Trophoblast cell (in vitro differentiated cells and primary cell): ENCODE measurements around the gene RRP9.

Experiments used
- DNase-seq, 2 donors: peaks; one replicate each; pipeline ENCODE4 v3.0.0-alpha.2; 2016
- H2AFZ ChIP-seq: 2 replicates; pipeline ENCODE4 v1.6.1; 2013; ENCODE audit warnings: low read length, moderate library complexity, mild to moderate bottlenecking; ENCODE audit not compliant: insufficient read depth, poor library complexity
- H2AK5ac ChIP-seq: 2 replicates; pipeline ENCODE4 v1.6.1; 2013; ENCODE audit warnings: mild to moderate bottlenecking, low read length
- H2BK120ac ChIP-seq: 2 replicates; pipeline ENCODE4 v1.6.1; 2013; ENCODE audit warnings: low read length, mild to moderate bottlenecking, moderate library complexity; ENCODE audit not compliant: insufficient read depth, poor library complexity
- H2BK12ac ChIP-seq: 2 replicates; pipeline ENCODE4 v1.6.1; 2013; ENCODE audit warnings: mild to moderate bottlenecking, low read length, moderate library complexity
- H2BK5ac ChIP-seq: 2 replicates; pipeline ENCODE4 v1.6.1; 2013; ENCODE audit warnings: low read length, low read depth, moderate library complexity, mild to moderate bottlenecking; ENCODE audit not compliant: poor library complexity
- H3K14ac ChIP-seq: 2 replicates; pipeline ENCODE4 v1.6.1; 2013; ENCODE audit warnings: mild to moderate bottlenecking, low read length
- H3K18ac ChIP-seq: 2 replicates; pipeline ENCODE4 v1.6.1; 2013; ENCODE audit warnings: mild to moderate bottlenecking, low read length
- H3K23ac ChIP-seq: 2 replicates; pipeline ENCODE4 v1.6.1; 2013; ENCODE audit warnings: low read length
- H3K27ac ChIP-seq: 2 replicates; pipeline ENCODE4 v1.5.1; 2013; ENCODE audit warnings: low read depth, mild to moderate bottlenecking, inconsistent platforms, low read length, moderate library complexity
- H3K27me3 ChIP-seq: 2 replicates; pipeline ENCODE4 v1.6.1; 2013; ENCODE audit warnings: inconsistent platforms, mild to moderate bottlenecking, low read length, moderate library complexity; ENCODE audit not compliant: insufficient read depth
- H3K36me3 ChIP-seq, 2 experiments: 1 replicate in 1 of 2; 2 replicates in 1 of 2; pipeline ENCODE4 v1.6.1; 2013; ENCODE audit warnings: low read length in 2 of 2, mild to moderate bottlenecking in 2 of 2, moderate library complexity in 1 of 2; ENCODE audit not compliant: insufficient read depth in 2 of 2, control insufficient read depth in 1 of 2
- H3K4ac ChIP-seq: 2 replicates; pipeline ENCODE4 v1.6.1; 2013; ENCODE audit warnings: low read depth, mild to moderate bottlenecking, low read length, moderate library complexity
- H3K4me1 ChIP-seq, 2 experiments: 1 replicate in 1 of 2; 2 replicates in 1 of 2; pipeline ENCODE4 v1.6.1; 2013; ENCODE audit warnings: low read length in 2 of 2, mild to moderate bottlenecking in 2 of 2, moderate library complexity in 1 of 2; ENCODE audit not compliant: insufficient read depth in 2 of 2, control insufficient read depth in 1 of 2
- H3K4me2 ChIP-seq: 2 replicates; pipeline ENCODE4 v1.6.1; 2013; ENCODE audit warnings: inconsistent platforms, mild to moderate bottlenecking, low read length, moderate library complexity
- H3K4me3 ChIP-seq: 2 replicates; pipeline ENCODE4 v1.5.1; 2013; ENCODE audit warnings: mild to moderate bottlenecking, low read depth, low read length, inconsistent platforms
- H3K79me1 ChIP-seq: one replicate; pipeline ENCODE4 v1.6.1; 2013; ENCODE audit warnings: low read length
- H3K79me2 ChIP-seq: 2 replicates; pipeline ENCODE4 v1.6.1; 2013; ENCODE audit warnings: low read length, mild to moderate bottlenecking; ENCODE audit not compliant: control insufficient read depth, insufficient read depth, poor library complexity
- H3K9ac ChIP-seq: 2 replicates; pipeline ENCODE4 v1.6.1; 2013; ENCODE audit warnings: mild to moderate bottlenecking, low read length
- H3K9me3 ChIP-seq: 2 replicates; pipeline ENCODE4 v1.6.1; 2013; ENCODE audit warnings: low read depth, mild to moderate bottlenecking, control low read depth, inconsistent platforms, low read length; ENCODE audit not compliant: insufficient read depth
- H4K12ac ChIP-seq: 2 replicates; pipeline ENCODE4 v1.6.1; 2013; ENCODE audit warnings: low read depth, mild to moderate bottlenecking, low read length, moderate library complexity
- H4K8ac ChIP-seq: 2 replicates; pipeline ENCODE4 v1.6.1; 2013; ENCODE audit warnings: low read depth, mild to moderate bottlenecking, low read length, moderate library complexity
- H4K91ac ChIP-seq: one replicate; pipeline ENCODE4 v1.6.1; 2013; ENCODE audit warnings: low read depth, mild to moderate bottlenecking, low read length, moderate library complexity
- WGBS: extraction: QIAGEN DNeasy Blood & Tissue Kit; methylation state at CpG from one replicate; pipeline ENCODE4 v1.1.7; 2013; ENCODE audit warnings: missing lambda C conversion rate; ENCODE audit not compliant: insufficient read length, insufficient coverage; ENCODE audit errors: extremely low coverage; 5-methylcytosine and 5-hydroxymethylcytosine counted together

RRP9 gene

GRCh38 chr3:51943451-51944391 lies 2.0 kb upstream of the RRP9 start:
- no peak overlapping the region for H3K14ac ChIP-seq
- H2AK5ac ChIP-seq = no peak overlapping the region
- no peak overlapping the region for H2BK120ac ChIP-seq
- no peak overlapping the region for H4K91ac ChIP-seq
- H3K4me2 ChIP-seq = no peak overlapping the region
- H3K4me3 ChIP-seq = no peak overlapping the region
- H3K27me3 ChIP-seq = no peaks in the 10 kb centered on the region
- no peak overlapping the region for H3K23ac ChIP-seq
- H3K27ac ChIP-seq = no peak overlapping the region
- DNase-seq = no peak
- no peak overlapping the region for H3K18ac ChIP-seq
- H3K4ac ChIP-seq = no peak overlapping the region
- no peaks in the 10 kb centered on the region for H3K9me3 ChIP-seq
- H2AFZ ChIP-seq = no peak overlapping the region
- no peak overlapping the region for H3K9ac ChIP-seq
- H3K4me1 ChIP-seq = peaks cover 12 to 14% of the 10 kb centered on the region in 2 experiments
- peaks cover 4% of the 10 kb centered on the region for H3K79me2 ChIP-seq
- H2BK12ac ChIP-seq = no peak overlapping the region
- no CpG with 5 or more reads among the region's 21 CpGs for WGBS
- H2BK5ac ChIP-seq = no peak overlapping the region
- no peak overlapping the region for H4K8ac ChIP-seq
- H4K12ac ChIP-seq = no peak overlapping the region
- H3K79me1 ChIP-seq = peaks cover 5% of the 10 kb centered on the region
- peaks cover 1 to 2% of the 10 kb centered on the region in 2 experiments for H3K36me3 ChIP-seq

GRCh38 chr3:51942603-51943450 lies 1.1 kb upstream of the RRP9 start:
- Histone ChIP-seq H3K9ac (peak overlapping the region; percentile 21), H2BK5ac (no peak overlapping the region), H3K4me3 (peak overlapping the region; percentile 60), H3K4ac (peak overlapping the region; percentile 22), H3K79me2 (peaks cover 4% of the 10 kb centered on the region), H4K91ac (peak overlapping the region; percentile 64), H4K12ac (peak overlapping the region; percentile 55), H2BK12ac (no peak overlapping the region), H2AK5ac (no peak overlapping the region), H3K18ac (peak overlapping the region; percentile 36), H3K4me2 (peak overlapping the region; percentile 65), H3K27ac (no peak overlapping the region), H3K23ac (no peak overlapping the region), H3K27me3 (no peaks in the 10 kb centered on the region), H2AFZ (peak overlapping the region; percentile 92), H2BK120ac (peak overlapping the region; percentile 36), H3K9me3 (no peaks in the 10 kb centered on the region), H4K8ac (peak overlapping the region; percentile 90), H3K79me1 (peaks cover 5% of the 10 kb centered on the region), H3K4me1 (peaks cover 12 to 14% of the 10 kb centered on the region in 2 experiments), H3K36me3 (peaks cover 5 to 6% of the 10 kb centered on the region in 2 experiments), H3K14ac (peak overlapping the region; percentile 80)
- peak in 1 of 2 donors; percentile 12 for DNase-seq
- WGBS = no CpG with 5 or more reads among the region's 17 CpGs

DNA sequence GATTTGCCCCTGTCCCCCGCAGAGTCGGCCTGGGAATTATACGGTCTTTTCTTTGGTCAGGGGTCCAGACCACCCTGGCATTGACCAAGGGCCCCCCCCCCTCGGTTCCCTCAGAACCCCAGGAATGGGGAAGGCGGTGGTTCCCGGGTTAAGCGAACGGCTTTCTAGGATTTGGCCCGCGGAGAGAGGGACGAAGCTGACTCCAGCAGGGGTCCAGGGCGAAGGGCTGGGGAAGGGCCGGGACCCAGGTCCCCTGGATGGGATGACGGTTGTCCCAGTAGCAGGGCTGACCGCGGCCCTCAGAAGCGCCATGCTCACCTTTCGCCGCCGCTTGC lies 274 bp downstream of the RRP9 start:
- Histone ChIP-seq H3K27ac (no peak overlapping the region), H3K4me3 (peak overlapping the region; percentile 83)
- no CpG with 5 or more reads among the region's 20 CpGs for WGBS

DNA sequence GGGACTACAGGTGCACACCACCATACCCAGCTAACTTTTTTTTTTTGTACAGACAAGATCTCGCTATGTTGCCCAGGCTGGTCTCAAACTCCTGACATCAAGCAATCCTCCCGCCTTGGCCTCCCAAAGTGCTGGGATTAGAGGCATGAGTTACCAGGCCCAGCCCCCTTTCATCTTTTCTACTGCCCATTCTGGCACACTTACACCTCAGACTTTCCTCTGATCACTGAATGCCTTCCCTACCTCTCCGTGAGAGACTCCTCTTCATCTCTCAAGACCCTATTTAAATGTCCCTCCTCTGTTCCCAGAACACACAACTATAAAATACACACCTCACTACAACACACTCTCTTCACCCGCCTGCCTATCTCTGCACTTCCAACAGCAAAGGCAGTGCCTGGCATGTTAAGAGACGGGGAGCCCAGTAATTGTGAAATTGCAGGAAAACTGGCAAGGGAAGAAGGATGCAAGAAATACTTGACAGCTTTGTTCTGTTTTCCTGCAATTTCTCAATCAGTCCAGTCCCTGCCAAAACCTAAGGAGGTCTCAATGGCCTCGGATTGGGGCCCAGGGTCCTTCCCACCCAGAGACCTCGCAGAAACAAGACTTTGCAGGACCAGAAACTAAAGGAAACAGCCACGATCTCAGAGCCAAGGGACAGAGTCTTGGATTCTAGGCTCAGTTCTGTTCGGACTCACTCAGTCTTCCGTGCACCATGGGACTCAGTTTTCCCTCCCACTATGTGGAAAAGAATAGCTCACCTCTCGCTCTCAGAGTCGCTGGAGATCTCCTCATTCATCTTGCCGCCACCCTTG lies 849 bp downstream of the RRP9 start:
- no CpG with 5 or more reads among the region's 13 CpGs for WGBS
- no peak overlapping the region for H3K4ac ChIP-seq
- H3K4me3 ChIP-seq = peak overlapping the region; percentile 83
- H2BK12ac ChIP-seq = no peak overlapping the region
- peak in 1 of 2 donors; percentile 4 for DNase-seq
- peak overlapping the region; percentile 61 for H2AFZ ChIP-seq
- no peak overlapping the region for H4K12ac ChIP-seq
- H3K27ac ChIP-seq = no peak overlapping the region
- peak overlapping the region; percentile 14 for H3K23ac ChIP-seq
- no peak overlapping the region for H2BK5ac ChIP-seq
- H4K91ac ChIP-seq = no peak overlapping the region
- H3K4me1 ChIP-seq = peaks cover 12 to 14% of the 10 kb centered on the region in 2 experiments
- no peaks in the 10 kb centered on the region for H3K9me3 ChIP-seq
- peak overlapping the region; percentile 4 for H4K8ac ChIP-seq
- no peak overlapping the region for H3K18ac ChIP-seq
- peak overlapping the region; percentile 80 for H3K9ac ChIP-seq
- no peak overlapping the region for H3K14ac ChIP-seq
- H3K4me2 ChIP-seq = peak overlapping the region; percentile 96
- peaks cover 22 to 24% of the 10 kb centered on the region in 2 experiments for H3K36me3 ChIP-seq
- H3K79me1 ChIP-seq = peaks cover 5% of the 10 kb centered on the region
- H2BK120ac ChIP-seq = no peak overlapping the region
- peaks cover 4% of the 10 kb centered on the region for H3K79me2 ChIP-seq
- H3K27me3 ChIP-seq = no peaks in the 10 kb centered on the region
- H2AK5ac ChIP-seq = no peak overlapping the region

More for the DNA sequence above, 274 bp downstream of the RRP9 start:
- peak overlapping the region; percentile 96 for H3K4me2 ChIP-seq
- H3K9ac ChIP-seq = peak overlapping the region; percentile 80
- no peak overlapping the region for H4K91ac ChIP-seq
- no peak overlapping the region for H2BK5ac ChIP-seq
- no peak overlapping the region for H3K18ac ChIP-seq
- H4K12ac ChIP-seq = no peak overlapping the region
- H2BK12ac ChIP-seq = no peak overlapping the region
- H3K27me3 ChIP-seq = no peaks in the 10 kb centered on the region
- no peak overlapping the region for H3K23ac ChIP-seq
- no peak overlapping the region for H3K4ac ChIP-seq
- H3K79me2 ChIP-seq = peaks cover 4% of the 10 kb centered on the region
- peaks cover 5% of the 10 kb centered on the region for H3K79me1 ChIP-seq
- H3K36me3 ChIP-seq = peaks cover 17 to 18% of the 10 kb centered on the region in 2 experiments
- peaks cover 12 to 14% of the 10 kb centered on the region in 2 experiments for H3K4me1 ChIP-seq
- peak overlapping the region; percentile 61 for H2AFZ ChIP-seq
- H4K8ac ChIP-seq = peak overlapping the region; percentile 56
- H2BK120ac ChIP-seq = no peak overlapping the region
- H2AK5ac ChIP-seq = no peak overlapping the region
- H3K9me3 ChIP-seq = no peaks in the 10 kb centered on the region
- H3K14ac ChIP-seq = no peak overlapping the region
- no peak for DNase-seq
